AG04450 (cell line): ENCODE data around the gene OTUD3. TPM values are rescaled to one million over a fixed set of nuclear protein-coding genes. Genes with fewer than 3 reads are reported as not detected.

Experiments used
- CTCF ChIA-PET: fragments of 300-600, 350-600 bp; formaldehyde crosslinking; extraction: SDS; loops from one replicate; lab custom pipeline; 2022; ENCODE audit warnings: antibody characterized with exemption, inconsistent platforms; lab: Charles Lee
- POLR2A ChIA-PET: fragments of 350-600 bp; formaldehyde crosslinking; extraction: SDS; loops from one replicate; lab custom pipeline; 2021; ENCODE audit warnings: antibody characterized with exemption, inconsistent platforms; lab: Yijun Ruan, JAX
- DNase-seq: peaks from one replicate; pipeline ENCODE4 v3.0.0-alpha.2; 2011; ENCODE audit warnings: low read depth, low spot score
- H3K27ac ChIP-seq: one replicate; pipeline ENCODE4 v1.5.1; 2012; ENCODE audit warnings: low read depth, low read length, control low read depth
- H3K27me3 ChIP-seq: one replicate; pipeline ENCODE4 v1.6.0; 2012; ENCODE audit warnings: low read length; ENCODE audit not compliant: control insufficient read depth, insufficient read depth
- H3K4me3 ChIP-seq: 2 replicates; pipeline ENCODE4 v1.5.1; 2011; ENCODE audit warnings: mild to moderate bottlenecking, low read depth, low read length, control low read depth
- H3K9me3 ChIP-seq: 2 replicates; pipeline ENCODE4 v1.5.1; 2012; ENCODE audit warnings: low read length; ENCODE audit not compliant: control insufficient read depth, insufficient read depth
- polyA plus RNA-seq: library from polyadenylated mRNA; depleted of rRNA; stranded (reverse); fragments of >200 nt; gene quantifications from 2 replicates; pipeline ENCODE4 v1.2.3, GENCODE V29; 2011
- TF ChIP-seq, protein P1 (sequence below): IDR thresholded peaks from 2 replicates; pipeline ENCODE4 v1.5.1; 2011; ENCODE audit warnings: low read depth, low read length, control low read depth, inconsistent platforms

OTUD3 gene
- polyA plus RNA-seq, 1 experiment = 4.8 TPM

DNA sequence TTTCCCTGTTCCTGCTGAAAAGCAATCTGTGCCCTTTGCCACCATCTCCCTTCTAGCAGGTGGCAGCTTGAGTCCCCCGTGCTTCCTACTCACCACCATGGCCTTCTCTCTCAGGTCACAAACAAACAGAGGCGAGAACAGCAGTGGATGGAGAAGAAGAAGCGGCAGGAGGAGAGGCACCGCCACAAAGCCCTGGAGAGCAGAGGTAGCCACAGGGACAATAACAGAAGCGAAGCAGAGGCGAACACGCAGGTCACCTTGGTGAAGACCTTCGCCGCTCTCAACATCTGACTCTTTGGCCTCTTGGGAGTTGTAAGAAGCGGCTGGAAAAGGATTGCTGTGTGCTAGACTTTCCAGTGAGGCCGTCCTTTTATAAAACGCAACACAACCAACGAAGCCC is 25.3 kb downstream of the OTUD3 start:
- TF ChIP-seq, protein P1, sequence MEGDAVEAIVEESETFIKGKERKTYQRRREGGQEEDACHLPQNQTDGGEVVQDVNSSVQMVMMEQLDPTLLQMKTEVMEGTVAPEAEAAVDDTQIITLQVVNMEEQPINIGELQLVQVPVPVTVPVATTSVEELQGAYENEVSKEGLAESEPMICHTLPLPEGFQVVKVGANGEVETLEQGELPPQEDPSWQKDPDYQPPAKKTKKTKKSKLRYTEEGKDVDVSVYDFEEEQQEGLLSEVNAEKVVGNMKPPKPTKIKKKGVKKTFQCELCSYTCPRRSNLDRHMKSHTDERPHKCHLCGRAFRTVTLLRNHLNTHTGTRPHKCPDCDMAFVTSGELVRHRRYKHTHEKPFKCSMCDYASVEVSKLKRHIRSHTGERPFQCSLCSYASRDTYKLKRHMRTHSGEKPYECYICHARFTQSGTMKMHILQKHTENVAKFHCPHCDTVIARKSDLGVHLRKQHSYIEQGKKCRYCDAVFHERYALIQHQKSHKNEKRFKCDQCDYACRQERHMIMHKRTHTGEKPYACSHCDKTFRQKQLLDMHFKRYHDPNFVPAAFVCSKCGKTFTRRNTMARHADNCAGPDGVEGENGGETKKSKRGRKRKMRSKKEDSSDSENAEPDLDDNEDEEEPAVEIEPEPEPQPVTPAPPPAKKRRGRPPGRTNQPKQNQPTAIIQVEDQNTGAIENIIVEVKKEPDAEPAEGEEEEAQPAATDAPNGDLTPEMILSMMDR = no peak
- Histone ChIP-seq H3K27me3 (no peaks in the 10 kb centered on the region), H3K4me3 (no peak overlapping the region), H3K27ac (no peak overlapping the region), H3K9me3 (no peaks in the 10 kb centered on the region)
- DNase-seq = no peak
- POLR2A ChIA-PET = interaction anchor here (0.6 kb wide), 1 partner anchor 246 kb away, joined by 3 read pairs; no protein-coding TSS in a partner anchor
- CTCF ChIA-PET = no interaction called here

GRCh38 chr1:19909392-19909791 is 27.2 kb downstream of the OTUD3 start:
- no peak for DNase-seq
- no peaks in the 10 kb centered on the region for H3K9me3 ChIP-seq
- CTCF ChIA-PET = interaction anchor here (0.8 to 1.1 kb wide), 2 partner anchors 8 to 304 kb away, joined by 5 read pairs; no protein-coding TSS in a partner anchor
- TF ChIP-seq, protein P1 = no peak
- H3K4me3 ChIP-seq = no peak overlapping the region
- POLR2A ChIA-PET = no interaction called here
- no peaks in the 10 kb centered on the region for H3K27me3 ChIP-seq
- H3K27ac ChIP-seq = no peak overlapping the region

DNA sequence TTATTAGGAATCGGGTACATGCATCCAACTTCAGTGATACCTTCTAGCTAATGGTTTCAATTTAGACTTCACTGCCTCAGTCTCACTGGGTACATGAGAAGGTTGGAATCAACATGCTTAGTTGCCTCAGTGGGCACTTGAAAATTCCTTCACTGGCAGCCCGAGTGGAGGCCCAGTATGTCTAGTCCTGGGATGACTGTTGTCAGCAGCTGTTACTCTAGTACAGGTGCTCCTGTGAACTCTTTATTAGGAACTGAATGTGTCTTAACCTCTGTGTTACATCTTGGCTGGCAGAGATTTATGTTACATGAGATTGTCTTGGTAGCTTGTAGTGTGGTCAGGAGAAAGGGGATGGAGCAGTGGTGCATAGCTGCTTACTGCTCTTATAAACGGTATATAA is 27.8 kb downstream of the OTUD3 start:
- Histone ChIP-seq H3K4me3 (no peak overlapping the region), H3K9me3 (no peaks in the 10 kb centered on the region), H3K27me3 (no peaks in the 10 kb centered on the region), H3K27ac (no peak overlapping the region)
- TF ChIP-seq, protein P1 = no peak
- POLR2A ChIA-PET = no interaction called here
- no peak for DNase-seq
- CTCF ChIA-PET = interaction anchor here (0.8 to 1.3 kb wide), 3 partner anchors 8 to 303 kb away, joined by 4 to 5 read pairs (median 5); partner anchors contain the start of gene OTUD3

- Histone ChIP-seq H3K9me3 (no peaks in the 10 kb centered on the region), H3K4me3 (no peak overlapping the region), H3K27ac (no peak overlapping the region), H3K27me3 (no peaks in the 10 kb centered on the region)
- POLR2A ChIA-PET = no interaction called here
- CTCF ChIA-PET = interaction anchor here (1.3 kb wide), 1 partner anchor 29 kb away, joined by 4 read pairs; the partner anchor contains the start of gene OTUD3
- TF ChIP-seq, protein P1 = no peak
- DNase-seq = no peak
Observed at GRCh38 chr1:19910650-19911049, 28.5 kb downstream of the OTUD3 start.

DNA sequence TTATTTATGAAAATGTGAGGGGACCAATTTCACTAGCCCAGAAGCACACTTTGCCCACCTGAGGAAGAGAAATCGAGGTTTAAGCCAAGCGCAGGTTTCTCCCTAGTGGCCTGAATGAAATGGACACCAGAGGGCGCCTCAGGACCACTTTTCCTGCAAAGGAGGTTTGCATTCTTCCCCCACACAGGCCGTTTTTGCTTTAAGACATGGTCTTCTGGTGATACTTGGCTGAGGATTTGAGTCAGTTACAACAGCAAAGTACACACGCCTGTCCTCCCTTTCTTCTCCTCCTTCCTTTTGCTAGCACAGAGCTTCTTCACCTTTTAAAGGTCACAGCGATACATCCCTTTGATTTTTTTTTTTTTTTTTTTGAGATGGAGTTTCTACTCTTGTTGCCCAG is 35.9 kb downstream of the OTUD3 start:
- ChIA-PET CTCF (interaction anchor here (0.6 to 6.3 kb wide), 32 partner anchors 8 to 737 kb away, joined by 3 to 68 read pairs (median 4); partner anchors contain the start of gene CAMK2N1), POLR2A (no interaction called here)
- Histone ChIP-seq H3K27ac (no peak overlapping the region), H3K4me3 (no peak overlapping the region), H3K27me3 (peaks cover 11% of the 10 kb centered on the region), H3K9me3 (no peaks in the 10 kb centered on the region)
- peak; percentile 60 for DNase-seq
- TF ChIP-seq, protein P1 = peak; percentile 96
